SK-N-MC (cell line): Measurements from ENCODE around the gene TRMT11.

Experiments
- EZH2 ChIP-seq: fragments of 200-600 bp; sonication (generic); IDR thresholded peaks from one replicate; pipeline ENCODE4 v1.6.1; 2017; ENCODE audit warnings: antibody characterized with exemption
- FOXP2 ChIP-seq: optimal IDR thresholded peaks from 2 replicates; pipeline ENCODE3; 2011; ENCODE audit warnings: mild to moderate bottlenecking, moderate library complexity; ENCODE audit not compliant: insufficient read depth; ENCODE audit errors: extremely low read length, control extremely low read depth
- POLR2AphosphoS5 ChIP-seq: IDR thresholded peaks from 2 replicates; pipeline ENCODE4 v1.6.1; 2012; ENCODE audit warnings: mild to moderate bottlenecking, low read depth, low read length, borderline replicate concordance

DNA sequence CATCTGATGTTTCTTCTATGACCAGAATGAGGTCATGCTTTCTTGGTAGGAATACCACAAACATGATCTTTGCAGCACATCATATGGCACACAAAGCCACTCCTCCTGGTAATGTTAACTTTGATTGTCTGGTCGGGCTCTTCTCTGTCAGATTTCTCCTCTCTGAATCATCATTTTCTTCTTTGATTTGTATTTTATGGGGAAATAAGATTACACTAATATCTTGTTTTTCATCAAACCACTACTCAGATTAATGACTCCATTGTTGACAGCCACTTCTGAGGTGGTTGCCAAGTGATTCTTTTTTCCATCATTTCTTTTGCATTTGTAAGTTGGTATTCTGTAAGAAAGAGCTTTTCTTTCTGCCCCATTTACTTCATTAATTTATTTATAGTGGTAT is 29.5 kb downstream of the TRMT11 start:
- no peak for TF ChIP-seq EZH2
- no peak for TF ChIP-seq FOXP2
- TF ChIP-seq POLR2AphosphoS5: no peak
